Stimulated activated CD8-positive, alpha-beta memory T cell treated with anti-CD3 and anti-CD28 coated beads, Interleukin-4, amount 100 ng/mL, for 4 hours (primary cell): ENCODE results near the gene DGKB.
"Not testable (repeated sequence)": the region's sequence is repeated elsewhere in the genome, so short reads cannot be mapped to it uniquely, and the experiment has no call there.

Source experiments
- DNase-seq, 2 donors: peaks; one replicate each; pipeline ENCODE4 v3.0.0-alpha.2; 2020; ENCODE audit warnings: low read depth in 2 of 2, low spot score in 1 of 2

DGKB gene

GRCh38 chr7:14309432-14309831, 593.1 kb downstream of the DGKB start:
- DNase-seq, result no peak

GRCh38 chr7:14305233-14305866, 597.2 kb downstream of the DGKB start:
- DNase-seq, result no peak

- DNase-seq, result no peak
Observed at GRCh38 chr7:14303536-14303935, 599.0 kb downstream of the DGKB start.

- DNase-seq, result no peak
Observed at GRCh38 chr7:14294637-14295036, 607.9 kb downstream of the DGKB start.

- no peak for DNase-seq
Observed at GRCh38 chr7:14293434-14293833, 609.1 kb downstream of the DGKB start.

GRCh38 chr7:14292737-14293136, 609.8 kb downstream of the DGKB start:
- DNase-seq, result no peak

GRCh38 chr7:14289957-14290356, 612.6 kb downstream of the DGKB start:
- DNase-seq, result no peak

- no peak for DNase-seq
Observed at GRCh38 chr7:14288701-14289100, 613.9 kb downstream of the DGKB start.

GRCh38 chr7:14287398-14287797, 615.2 kb downstream of the DGKB start:
- no peak for DNase-seq

- no peak for DNase-seq
Observed at GRCh38 chr7:14286036-14286435, 616.5 kb downstream of the DGKB start.

- DNase-seq, result not testable (repeated sequence)
Observed at GRCh38 chr7:14279065-14279871, 623.3 kb downstream of the DGKB start.

GRCh38 chr7:14275356-14275755, 627.2 kb downstream of the DGKB start:
- no peak for DNase-seq

- no peak for DNase-seq
Observed at GRCh38 chr7:14271441-14271840, 631.1 kb downstream of the DGKB start.

- no peak for DNase-seq
Observed at GRCh38 chr7:14270099-14270498, 632.5 kb downstream of the DGKB start.

- DNase-seq, result no peak
Observed at GRCh38 chr7:14260011-14260410, 642.5 kb downstream of the DGKB start.

GRCh38 chr7:14258861-14259260, 643.7 kb downstream of the DGKB start:
- no peak for DNase-seq

- no peak for DNase-seq
Observed at GRCh38 chr7:14258441-14258840, 644.1 kb downstream of the DGKB start.

- no peak for DNase-seq
Observed at GRCh38 chr7:14252458-14252857, 650.1 kb downstream of the DGKB start.

- DNase-seq, result no peak
Observed at GRCh38 chr7:14242175-14242574, 660.4 kb downstream of the DGKB start.

- DNase-seq, result no peak
Observed at GRCh38 chr7:14236834-14237233, 665.7 kb downstream of the DGKB start.

GRCh38 chr7:14235056-14235455, 667.5 kb downstream of the DGKB start:
- DNase-seq, result no peak

GRCh38 chr7:14233868-14234369, 668.6 kb downstream of the DGKB start:
- no peak for DNase-seq
